CD14-positive monocyte (primary cell): ENCODE measurements around the gene ZNF555. TPM values are rescaled to one million over a fixed set of nuclear protein-coding genes. Genes with fewer than 3 reads are reported as not detected.
"Not testable (repeated sequence)": the region's sequence is repeated elsewhere in the genome, so short reads cannot be mapped to it uniquely, and the experiment has no call there.

Experiments
- DNase-seq, 3 donors: peaks; one replicate each; pipeline ENCODE4 v3.0.0-alpha.2; 2011 to 2022
- H2AFZ ChIP-seq: 2 replicates; pipeline ENCODE4 v1.6.0; 2012; ENCODE audit warnings: mild to moderate bottlenecking, low read depth, low read length, inconsistent platforms; ENCODE audit not compliant: insufficient read depth, poor library complexity, severe bottlenecking
- H3K27ac ChIP-seq, 2 donors: 1 replicate in 1 of 2; 2 replicates in 1 of 2; pipeline ENCODE4 v1.5.1; 2012 to 2013; ENCODE audit warnings: low read length in 2 of 2, control low read depth in 1 of 2, inconsistent platforms in 1 of 2, low read depth in 1 of 2, mild to moderate bottlenecking in 1 of 2
- H3K27me3 ChIP-seq, 2 donors: one replicate each; pipeline versions ENCODE4 v1.6.0 to v1.6.1; 2011 to 2013; ENCODE audit warnings: low read length in 2 of 2; ENCODE audit not compliant: control insufficient read depth in 2 of 2, insufficient read depth in 2 of 2
- H3K36me3 ChIP-seq, 2 donors: replicated peaks in 1 of 2; 1 replicate in 1 of 2; 2 replicates in 1 of 2; pipeline versions ENCODE4 v1.5.1 to v1.6.1; 2012 to 2013; ENCODE audit warnings: low read length in 2 of 2, control low read depth in 1 of 2, inconsistent platforms in 1 of 2, mild to moderate bottlenecking in 1 of 2; ENCODE audit not compliant: insufficient read depth in 2 of 2, control insufficient read depth in 1 of 2
- H3K4me1 ChIP-seq, 2 donors: 1 replicate in 1 of 2; 2 replicates in 1 of 2; pipeline versions ENCODE4 v1.5.1 to v1.6.1; 2012 to 2013; ENCODE audit warnings: low read length in 2 of 2, control low read depth in 1 of 2, inconsistent platforms in 1 of 2, mild to moderate bottlenecking in 1 of 2, moderate library complexity in 1 of 2; ENCODE audit not compliant: insufficient read depth in 2 of 2, control insufficient read depth in 1 of 2
- H3K4me2 ChIP-seq: replicated peaks from 2 replicates; pipeline ENCODE3; 2012; ENCODE audit warnings: low read length, moderate library complexity, mild to moderate bottlenecking; ENCODE audit not compliant: poor library complexity, severe bottlenecking; ENCODE audit errors: extremely low read depth
- H3K4me3 ChIP-seq, 3 experiments: fragments of 200-600 bp in 1 of 3; sonication (generic) in 1 of 3; replicated peaks in 1 of 3; 1 replicate in 2 of 3; 2 replicates in 1 of 3; pipeline ENCODE4 v1.5.1; 2011 to 2013; ENCODE audit warnings: low read length in 3 of 3, mild to moderate bottlenecking in 3 of 3, control low read depth in 2 of 3, low read depth in 2 of 3, inconsistent platforms in 1 of 3, moderate library complexity in 1 of 3
- H3K79me2 ChIP-seq: 2 replicates; pipeline ENCODE4 v1.6.0; 2012; ENCODE audit warnings: mild to moderate bottlenecking, control low read depth, inconsistent platforms, low read length, moderate library complexity; ENCODE audit not compliant: insufficient read depth
- H3K9ac ChIP-seq: 2 replicates; pipeline ENCODE4 v1.6.0; 2017; ENCODE audit warnings: low read length, mild to moderate bottlenecking; ENCODE audit not compliant: insufficient read depth, poor library complexity, severe bottlenecking
- H3K9me3 ChIP-seq, 2 donors: replicated peaks in 1 of 2; 1 replicate in 1 of 2; 2 replicates in 1 of 2; pipeline versions ENCODE4 v1.5.1 to v1.6.1; 2012 to 2013; ENCODE audit warnings: low read length in 2 of 2, control low read depth in 1 of 2; ENCODE audit not compliant: control insufficient read depth in 1 of 2, insufficient read depth in 1 of 2
- H4K20me1 ChIP-seq: 2 replicates; pipeline ENCODE4 v1.6.0; 2012; ENCODE audit warnings: mild to moderate bottlenecking, low read length, control low read depth, moderate library complexity; ENCODE audit not compliant: insufficient read depth
- H3K27ac Mint-ChIP-seq, 7 donors: one replicate each; pipeline ENCODE4 v1.8.0; 2020; ENCODE audit warnings: mild to moderate bottlenecking in 7 of 7, mixed read lengths in 7 of 7, moderate library complexity in 6 of 7, inconsistent platforms in 2 of 7
- H3K27me3 Mint-ChIP-seq, 3 donors: one replicate each; pipeline ENCODE4 v1.8.0; 2021 to 2022; ENCODE audit warnings: low read depth in 3 of 3, mild to moderate bottlenecking in 3 of 3, mixed read lengths in 3 of 3, moderate library complexity in 3 of 3, inconsistent platforms in 1 of 3
- H3K36me3 Mint-ChIP-seq, 2 donors: one replicate each; pipeline ENCODE4 v1.8.0; 2020; ENCODE audit warnings: mixed read lengths in 2 of 2, inconsistent platforms in 1 of 2, mild to moderate bottlenecking in 1 of 2
- H3K4me1 Mint-ChIP-seq: one replicate; pipeline ENCODE4 v1.8.0; 2020; ENCODE audit warnings: mild to moderate bottlenecking, mixed read lengths
- H3K4me3 Mint-ChIP-seq, 2 donors: one replicate each; pipeline ENCODE4 v1.8.0; 2020; ENCODE audit warnings: mild to moderate bottlenecking in 2 of 2, mixed read lengths in 2 of 2, moderate library complexity in 1 of 2
- H3K9me3 Mint-ChIP-seq, 7 donors: one replicate each; pipeline ENCODE4 v1.8.0; 2020 to 2022; ENCODE audit warnings: mixed read lengths in 7 of 7, mild to moderate bottlenecking in 6 of 7, moderate library complexity in 6 of 7, inconsistent platforms in 2 of 7
- CTCF ChIP-seq: fragments of 200-600 bp; IDR thresholded peaks from one replicate; pipeline ENCODE4 v1.8.0; 2022; ENCODE audit warnings: antibody characterized with exemption, mild to moderate bottlenecking
- WGBS: methylation state at CpG from one replicate; pipeline ENCODE4 v1.1.5; 2013; ENCODE audit warnings: missing lambda C conversion rate; ENCODE audit not compliant: insufficient coverage; 5-methylcytosine and 5-hydroxymethylcytosine counted together
- intact Hi-C, 2 donors: fragments of 100-400 bp; cut with micrococcal nuclease; formaldehyde crosslinking; loops; one replicate each; pipeline versions ENCODE4 v1.15.0 to v1.15.1; 2023
- polyA plus RNA-seq, 3 donors: library from polyadenylated mRNA; depleted of rRNA in 1 of 3; unstranded in 2 of 3; stranded (reverse) in 1 of 3; fragments of 300-500 nt in 2 of 3; fragments of >200 nt in 1 of 3; fragmentation: Illumina TruSeq in 2 of 3; gene quantifications; 1 replicate in 2 of 3; 2 replicates in 1 of 3; pipeline ENCODE4 v1.2.3, GENCODE V29; 2012 to 2021

The ZNF555 gene
- polyA plus RNA-seq, 3 donors = 2.2 to 2.9 (median 2.6) TPM

GRCh38 chr19:2887391-2887914, 46.2 kb downstream of the ZNF555 start:
- Histone ChIP-seq H4K20me1 (no peaks in the 10 kb centered on the region), H3K9ac (no peak overlapping the region), H3K4me2 (no peak overlapping the region), H3K27me3 (no peaks in the 10 kb centered on the region), H3K27ac (no peak overlapping the region), H3K36me3 (no peaks in the 10 kb centered on the region), H2AFZ (no peak overlapping the region), H3K9me3 (peaks cover 0 to 2% of the 10 kb centered on the region in 2 donors), H3K79me2 (no peaks in the 10 kb centered on the region), H3K4me3 (no peak overlapping the region), H3K4me1 (no peaks in the 10 kb centered on the region)
- peak; percentile 86 for TF ChIP-seq CTCF
- no peaks in the 10 kb centered on the region for H3K36me3 Mint-ChIP-seq
- H3K4me1 Mint-ChIP-seq = peaks cover 11% of the 10 kb centered on the region
- no peak overlapping the region for H3K4me3 Mint-ChIP-seq
- 33% methylated on average over 9 of the region's 9 CpGs for WGBS
- H3K27ac Mint-ChIP-seq = peak overlapping the region in 2 of 7 donors; percentile 2 to 54
- peaks cover 4 to 14% (median 9%) of the 10 kb centered on the region in 7 donors for H3K9me3 Mint-ChIP-seq
- DNase-seq = peak; percentile 12 to 56 (median 31)
- intact Hi-C loops = no loop called here
- peaks cover 0 to 8% (median 4%) of the 10 kb centered on the region in 3 donors for H3K27me3 Mint-ChIP-seq

DNA sequence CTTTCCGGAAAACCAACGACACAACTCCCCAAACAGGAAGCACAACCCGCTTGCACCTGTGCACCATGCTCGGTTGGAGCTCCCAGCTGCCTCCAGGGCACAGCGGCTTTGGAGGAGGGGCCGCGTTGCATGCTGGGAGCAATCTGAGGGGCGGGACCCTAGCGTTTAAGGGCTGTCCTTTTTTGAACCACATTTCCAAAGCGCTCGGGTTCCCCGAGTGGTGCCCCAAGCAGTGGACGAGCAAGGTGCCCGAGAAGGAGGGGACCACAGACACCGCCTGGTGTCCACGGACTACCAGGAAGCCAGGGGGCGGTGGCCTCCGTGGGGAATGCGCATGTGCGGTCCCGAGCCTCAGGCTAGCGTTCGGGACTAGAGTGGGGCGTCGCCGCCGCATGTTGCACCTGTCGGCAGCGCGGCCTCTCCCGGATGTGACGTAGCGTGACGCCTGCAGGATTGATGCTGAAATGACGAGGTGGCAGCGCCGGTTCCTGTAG, 47.5 kb downstream of the ZNF555 start:
- peak overlapping the region; percentile 53 for H2AFZ ChIP-seq
- H3K27ac Mint-ChIP-seq = peak overlapping the region in 1 of 7 donors; percentile 18
- DNase-seq = peak in 1 of 3 donors; percentile 40
- peak overlapping the region in 1 of 3 experiments; percentile 39 for H3K4me3 ChIP-seq
- H3K36me3 ChIP-seq = no peaks in the 10 kb centered on the region
- H3K27me3 Mint-ChIP-seq = peaks cover 0 to 8% (median 4%) of the 10 kb centered on the region in 3 donors
- intact Hi-C loops = no loop called here
- H3K4me3 Mint-ChIP-seq = peak overlapping the region; percentile 15 to 64
- peak; percentile 14 for TF ChIP-seq CTCF
- H3K9me3 Mint-ChIP-seq = peaks cover 4 to 14% (median 7%) of the 10 kb centered on the region in 7 donors
- H4K20me1 ChIP-seq = no peaks in the 10 kb centered on the region
- no peaks in the 10 kb centered on the region for H3K27me3 ChIP-seq
- H3K4me1 ChIP-seq = no peaks in the 10 kb centered on the region
- WGBS = 49% methylated on average over 31 of the region's 37 CpGs
- H3K79me2 ChIP-seq = no peaks in the 10 kb centered on the region
- H3K27ac ChIP-seq = no peak overlapping the region
- H3K36me3 Mint-ChIP-seq = no peaks in the 10 kb centered on the region
- H3K4me2 ChIP-seq = no peak overlapping the region
- no peak overlapping the region for H3K9ac ChIP-seq
- peaks cover 0 to 2% of the 10 kb centered on the region in 2 donors for H3K9me3 ChIP-seq
- H3K4me1 Mint-ChIP-seq = peaks cover 11% of the 10 kb centered on the region

GRCh38 chr19:2890531-2890930, 49.3 kb downstream of the ZNF555 start:
- H3K36me3 Mint-ChIP-seq, H3K27me3 ChIP-seq, H3K27me3 Mint-ChIP-seq, H3K36me3 ChIP-seq, DNase-seq, H4K20me1 ChIP-seq, H3K4me3 Mint-ChIP-seq, H2AFZ ChIP-seq, H3K79me2 ChIP-seq, H3K27ac ChIP-seq, H3K4me1 ChIP-seq, H3K9ac ChIP-seq, intact Hi-C loops, H3K27ac Mint-ChIP-seq, H3K4me3 ChIP-seq, H3K9me3 ChIP-seq, H3K4me2 ChIP-seq: not testable (repeated sequence)
- WGBS = 88% methylated on average over 6 of the region's 8 CpGs
- Mint-ChIP-seq H3K9me3 (peaks cover 5 to 18% (median 10%) of the 10 kb centered on the region in 7 donors), H3K4me1 (peaks cover 11% of the 10 kb centered on the region)
